Stimulated activated CD4-positive, alpha-beta T cell treated with anti-CD3 and anti-CD28 coated beads, Interleukin-1b, Interleukin-23, amount 100 ng/mL, for 4 hours (primary cell): ENCODE results near the gene KIF23.

ENCODE experiments used
- DNase-seq, 2 donors: peaks; one replicate each; pipeline ENCODE4 v3.0.0-alpha.2; 2020; ENCODE audit warnings: low read depth in 2 of 2

Gene KIF23

DNA sequence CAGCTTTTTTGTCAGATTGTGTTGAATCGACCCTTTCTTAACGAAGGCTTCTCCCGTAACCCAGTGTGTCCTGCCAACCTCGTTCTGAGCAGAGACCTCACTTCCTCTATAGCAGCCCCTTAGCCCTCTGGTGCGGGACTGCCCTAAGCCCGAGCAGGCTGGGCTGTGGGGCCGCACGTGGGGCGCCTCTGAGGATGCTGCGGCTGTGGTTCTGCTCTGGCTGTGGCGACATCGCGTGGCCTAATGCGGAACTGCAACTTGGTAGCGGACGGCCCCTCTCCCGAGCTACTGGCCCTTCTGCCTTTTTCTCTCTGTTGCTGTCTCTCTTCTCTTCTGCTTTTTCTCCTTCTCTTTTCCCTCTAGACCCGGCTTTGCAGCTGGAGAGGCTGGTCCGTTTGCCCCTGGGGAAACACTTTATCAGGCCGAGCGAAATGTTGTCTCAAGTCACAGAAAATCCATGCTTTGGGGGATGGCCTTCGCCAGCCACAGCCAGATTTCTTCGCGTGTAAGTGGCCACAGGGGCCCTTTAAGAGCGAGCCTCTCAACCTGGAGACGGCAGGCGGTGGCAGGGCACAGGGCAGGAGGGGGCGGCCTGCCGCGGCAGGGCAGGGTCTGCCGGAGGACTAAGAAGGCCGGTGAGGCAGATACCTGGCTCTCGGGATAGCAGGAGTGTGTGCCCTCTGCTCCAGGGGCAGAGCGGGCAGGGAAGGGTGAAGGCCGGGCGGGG lies 19.4 kb upstream of the KIF23 start:
- peak; percentile 86 to 87 for DNase-seq

DNA sequence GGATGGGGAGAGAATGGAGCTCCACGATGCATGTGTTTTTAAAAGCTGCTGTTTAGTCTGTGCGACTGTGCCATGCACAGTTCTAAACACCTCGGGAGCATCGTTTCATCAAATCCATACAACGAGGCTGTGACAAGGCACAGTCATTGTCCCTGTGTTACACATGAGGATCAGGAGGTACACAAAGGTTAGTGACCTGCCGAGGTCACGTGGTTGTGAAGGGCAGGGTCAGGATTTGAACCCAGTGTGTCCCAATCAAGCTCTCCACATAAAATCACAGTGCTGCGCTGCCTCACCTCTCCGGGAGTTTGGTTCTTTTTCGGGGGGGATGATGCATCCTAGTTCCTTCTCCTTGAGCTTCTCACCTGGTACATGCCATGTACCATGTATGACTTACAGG lies 18.7 kb upstream of the KIF23 start:
- no peak for DNase-seq

- DNase-seq, result no peak
These were observed 18.2 kb upstream of the KIF23 start for GRCh38 chr15:69395991-69396390.

DNA sequence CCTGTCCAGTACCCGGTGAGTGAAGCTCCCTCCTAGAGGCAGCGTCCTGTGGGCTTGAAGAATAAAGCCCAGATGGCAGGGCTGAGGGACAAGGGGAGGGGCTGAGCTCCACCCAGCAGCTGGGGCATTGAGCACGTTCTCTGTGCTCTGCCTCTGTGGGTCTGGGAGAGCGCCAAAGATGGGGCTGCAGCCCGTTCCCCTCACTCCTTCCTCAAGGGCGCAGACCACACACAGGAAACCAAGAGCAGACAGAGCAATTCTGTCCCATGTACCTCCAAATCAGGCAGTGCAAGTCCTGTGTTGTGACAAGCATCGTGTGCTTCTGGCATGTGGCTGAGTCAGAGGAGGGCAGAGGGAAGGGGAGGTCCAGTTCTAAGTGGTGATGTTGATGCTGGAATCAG lies 15.7 kb upstream of the KIF23 start:
- DNase-seq, result no peak

DNA sequence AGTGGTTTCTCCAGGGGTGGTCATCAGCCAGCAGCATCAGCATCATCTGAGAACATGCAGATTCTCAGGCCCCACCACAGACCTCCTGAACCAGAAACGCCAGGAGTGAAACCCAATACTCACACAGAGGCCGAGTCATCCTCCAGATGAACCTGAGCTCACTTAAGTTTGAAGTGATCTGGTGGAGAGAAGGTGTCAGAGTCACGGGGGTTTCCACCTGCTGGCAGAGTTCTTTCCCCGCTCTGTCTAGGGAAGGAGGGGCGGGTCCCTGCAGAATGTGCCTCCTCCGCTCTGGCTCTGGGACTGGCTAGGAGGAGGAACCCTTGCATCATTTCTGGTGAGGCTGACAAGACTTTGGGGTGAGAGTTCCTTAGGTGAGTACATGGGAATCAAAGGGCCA lies 13.3 kb upstream of the KIF23 start:
- peak in 1 of 2 donors; percentile 15 for DNase-seq

GRCh38 chr15:69402816-69403215 lies 11.3 kb upstream of the KIF23 start:
- no peak for DNase-seq

- no peak for DNase-seq
These were observed 10.6 kb upstream of the KIF23 start for GRCh38 chr15:69403594-69403993.

GRCh38 chr15:69405110-69405509 lies 9.0 kb upstream of the KIF23 start:
- no peak for DNase-seq

- no peak for DNase-seq
These were observed 6.3 kb upstream of the KIF23 start for GRCh38 chr15:69407719-69408400.

- DNase-seq, result no peak
These were observed 5.3 kb upstream of the KIF23 start for GRCh38 chr15:69408841-69409240.

- no peak for DNase-seq
These were observed 3.8 kb upstream of the KIF23 start for GRCh38 chr15:69410248-69410874.

GRCh38 chr15:69412274-69412673 lies 1.9 kb upstream of the KIF23 start:
- DNase-seq, result no peak

DNA sequence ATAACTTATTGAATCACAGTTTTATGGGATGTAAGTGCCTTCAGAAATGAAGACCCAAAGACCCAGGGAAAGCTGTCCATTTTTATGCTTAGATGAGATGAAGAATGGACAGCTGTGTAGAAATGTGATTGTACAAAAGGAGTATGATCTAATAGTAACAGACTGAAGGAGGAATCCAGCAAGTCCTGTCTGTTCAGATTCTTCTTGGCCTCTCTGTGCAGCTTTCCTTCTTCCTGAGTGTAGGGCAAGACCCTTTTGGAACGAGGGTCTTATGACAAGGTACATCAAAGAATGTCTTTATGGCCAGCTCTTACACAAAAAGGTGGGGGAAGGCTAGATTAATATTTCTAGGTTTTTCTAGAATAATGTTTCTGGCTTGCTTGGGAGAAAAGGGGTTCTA lies 1.4 kb upstream of the KIF23 start:
- DNase-seq, result no peak

DNA sequence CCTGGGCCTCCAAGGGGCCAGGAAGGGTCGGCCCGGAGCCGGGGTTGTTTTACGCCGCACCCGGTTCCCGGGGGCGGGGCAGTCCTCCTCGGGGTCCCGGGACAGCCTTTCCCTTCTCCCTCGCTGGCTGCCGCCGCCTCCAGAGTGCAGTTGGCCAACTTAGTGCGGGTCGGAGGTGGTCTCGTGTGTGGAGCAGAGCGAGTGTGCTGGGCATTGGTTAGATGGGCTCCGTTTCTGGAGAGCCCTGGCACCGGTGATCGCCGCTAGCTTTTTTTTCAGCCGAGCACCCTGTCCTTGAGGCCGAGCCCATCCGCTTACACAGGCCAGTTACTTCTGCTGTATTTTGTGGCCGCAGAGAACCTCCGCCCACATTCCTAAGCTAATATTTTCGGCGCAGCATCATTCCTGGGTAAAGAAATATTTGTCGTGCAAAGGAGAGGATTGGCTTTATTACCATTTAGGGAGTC lies 585 bp downstream of the KIF23 start:
- no peak for DNase-seq

DNA sequence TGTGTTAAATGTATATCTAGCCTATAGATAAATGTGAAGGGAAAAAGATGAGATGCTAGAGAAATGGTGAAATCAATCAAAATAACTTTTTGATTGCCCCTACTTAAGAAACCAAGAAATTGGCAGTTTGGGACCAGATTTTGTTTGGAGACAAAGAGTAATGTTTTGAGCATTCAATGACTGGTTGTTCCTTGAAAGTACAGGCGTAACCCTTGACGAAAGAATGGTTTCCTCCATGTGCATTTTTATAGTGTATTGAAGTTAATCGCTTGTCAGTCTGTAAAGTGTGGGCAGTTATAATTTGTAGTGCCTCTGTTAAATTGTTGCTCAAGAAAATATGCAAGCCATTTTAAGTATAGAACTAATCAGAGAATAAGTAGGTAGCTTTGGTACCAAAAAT lies 1.2 kb downstream of the KIF23 start:
- DNase-seq, result no peak

DNA sequence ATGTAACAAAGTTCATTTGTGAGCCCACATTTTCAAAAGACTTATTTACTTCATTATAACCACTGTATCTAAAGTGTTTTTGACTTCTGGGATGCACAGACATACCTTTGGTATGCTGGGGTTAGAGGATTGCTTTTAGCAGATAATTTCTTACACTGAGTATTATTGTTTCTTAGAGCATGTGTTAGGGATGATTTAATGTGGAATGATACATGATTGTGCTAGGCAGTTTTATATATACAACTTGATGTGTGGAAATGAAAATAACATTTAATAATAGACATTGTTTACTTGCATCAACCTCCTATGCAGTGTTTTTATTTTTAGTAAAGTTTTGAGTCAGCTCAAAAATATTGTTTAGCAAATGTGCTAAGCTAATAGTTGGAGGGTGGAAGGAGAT lies 3.4 kb downstream of the KIF23 start:
- DNase-seq, result no peak

DNA sequence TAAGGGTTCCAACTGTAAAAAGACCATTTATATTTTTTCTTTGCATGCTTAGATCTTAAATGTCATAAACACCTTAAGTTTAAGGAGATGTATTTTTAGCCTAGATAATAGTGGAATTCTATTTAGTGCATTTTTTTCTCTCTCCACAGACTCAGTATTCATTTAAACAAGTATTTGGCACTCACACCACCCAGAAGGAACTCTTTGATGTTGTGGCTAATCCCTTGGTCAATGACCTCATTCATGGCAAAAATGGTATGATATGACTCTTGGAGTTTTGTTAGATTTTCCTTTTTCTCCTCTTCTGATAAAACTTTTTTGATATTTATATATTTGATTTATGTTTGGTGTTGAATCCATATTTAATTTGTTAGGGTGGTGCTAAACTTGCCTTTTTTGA lies 7.3 kb downstream of the KIF23 start:
- DNase-seq, result no peak

- DNase-seq, result no peak
These were observed 8.3 kb downstream of the KIF23 start for GRCh38 chr15:69422336-69422895.

DNA sequence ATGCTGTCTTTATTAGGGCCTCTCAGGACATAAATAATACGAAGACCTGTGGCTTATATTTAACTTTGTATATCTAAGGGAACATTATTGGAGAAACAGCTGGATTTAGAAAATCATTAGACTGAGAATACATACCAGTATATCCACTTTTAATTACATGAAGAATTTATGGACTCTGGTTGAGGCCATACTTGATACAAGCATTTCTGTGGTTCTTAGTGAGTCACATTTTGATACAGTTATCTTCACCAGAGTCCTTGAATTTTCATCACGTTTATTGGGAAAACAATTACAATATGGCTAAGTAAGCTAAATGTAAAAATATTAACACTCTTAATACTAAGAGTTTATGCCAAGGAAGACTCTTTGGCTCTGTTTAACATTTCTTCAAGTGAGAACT lies 9.9 kb downstream of the KIF23 start:
- DNase-seq, result no peak

- no peak for DNase-seq
These were observed 10.7 kb downstream of the KIF23 start for GRCh38 chr15:69424748-69425413.

GRCh38 chr15:69433831-69434230 lies 19.7 kb downstream of the KIF23 start:
- DNase-seq, result no peak

- no peak for DNase-seq
These were observed 20.1 kb downstream of the KIF23 start for GRCh38 chr15:69434238-69434637.
